Activated CD4-positive, alpha-beta T cell treated with anti-CD3 and anti-CD28 coated beads, Interleukin-2, amount 50 U/mL, for 4 hours (primary cell): Measurements from ENCODE around the gene HIVEP3.

Experiments used
- DNase-seq, 2 experiments: peaks; one replicate each; pipeline ENCODE4 v3.0.0-alpha.2; 2020

The HIVEP3 gene

DNA sequence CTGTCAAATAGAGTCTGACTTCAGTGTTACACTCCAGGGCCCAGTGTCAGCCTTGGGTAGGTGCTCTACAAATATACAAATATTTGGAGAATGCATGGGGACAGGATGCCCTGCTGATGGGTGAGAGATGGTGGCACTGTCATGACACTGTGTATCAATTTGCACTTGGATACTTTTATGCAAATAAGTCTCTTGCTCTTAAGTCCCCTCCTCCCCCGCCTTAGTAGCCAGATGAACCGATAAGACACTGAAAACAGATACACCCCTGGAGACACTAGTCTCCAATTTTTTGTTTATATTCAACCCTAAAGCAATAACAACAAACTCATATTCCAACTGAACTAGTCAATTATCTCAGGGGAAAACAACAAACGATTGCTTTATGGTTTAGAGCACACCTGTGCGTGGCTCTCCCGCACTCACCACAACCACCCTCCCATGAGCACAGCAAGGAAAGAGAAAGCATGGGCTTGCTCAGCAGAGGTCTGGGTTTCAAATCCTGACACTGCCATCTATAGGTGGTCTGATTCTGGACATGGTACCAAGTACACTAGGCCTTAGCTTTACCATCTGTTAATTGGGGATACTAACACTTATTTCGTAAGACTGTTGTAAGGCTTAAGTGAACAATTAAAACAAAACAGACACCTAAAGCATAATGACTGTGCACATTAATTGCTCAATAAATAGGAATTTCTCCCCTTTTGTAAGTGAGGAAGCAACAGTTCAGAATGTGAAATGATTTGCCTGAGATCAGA is 50.3 kb downstream of the HIVEP3 start:
- DNase-seq: no peak

DNA sequence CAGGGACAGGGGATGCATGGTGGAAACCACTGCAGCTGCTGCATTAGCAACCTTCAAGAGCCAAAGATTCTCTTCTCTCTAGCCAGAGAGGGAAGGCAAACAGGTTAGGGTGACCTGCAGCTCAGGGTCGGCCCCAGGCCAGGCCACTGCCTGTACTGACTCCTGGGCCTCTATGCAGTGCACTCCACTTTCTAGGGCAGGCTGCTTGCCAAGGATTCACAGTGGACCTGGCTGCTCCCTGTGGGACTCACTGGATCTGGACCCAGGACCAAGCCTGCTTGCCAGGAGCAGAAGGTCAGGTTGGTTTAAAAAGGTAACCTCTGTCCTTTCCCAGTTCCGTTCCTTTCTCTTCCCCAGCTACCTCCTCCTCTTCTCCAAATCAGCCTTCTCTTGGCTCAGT is 52.4 kb downstream of the HIVEP3 start:
- no peak for DNase-seq

DNA sequence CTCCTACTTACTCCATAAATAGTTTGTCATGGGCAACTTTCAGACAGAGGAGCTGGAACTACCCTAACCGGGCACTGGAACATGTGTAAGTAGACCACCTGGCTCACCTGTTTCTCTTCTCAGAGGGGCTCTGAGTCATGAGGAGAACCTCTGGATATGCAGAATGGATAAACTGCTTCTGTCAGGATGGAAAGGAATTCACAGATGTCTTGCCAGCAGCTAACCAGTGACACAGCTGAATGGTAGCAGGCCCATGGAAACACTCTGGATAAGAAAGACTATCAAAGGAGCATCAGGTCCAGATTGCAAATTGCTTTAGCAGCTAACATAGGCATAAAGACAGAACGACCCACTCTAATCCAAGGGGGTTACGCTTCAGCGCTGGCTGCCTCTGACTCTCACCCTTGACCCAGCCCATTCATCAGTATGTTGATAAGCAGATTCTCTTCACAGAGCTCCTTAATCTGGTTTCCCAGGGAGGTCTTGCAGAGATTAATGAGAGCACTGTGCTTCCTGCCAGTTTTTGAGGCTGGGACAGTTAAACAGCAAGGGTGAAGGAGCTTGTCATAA is 54.2 kb downstream of the HIVEP3 start:
- DNase-seq: no peak

DNA sequence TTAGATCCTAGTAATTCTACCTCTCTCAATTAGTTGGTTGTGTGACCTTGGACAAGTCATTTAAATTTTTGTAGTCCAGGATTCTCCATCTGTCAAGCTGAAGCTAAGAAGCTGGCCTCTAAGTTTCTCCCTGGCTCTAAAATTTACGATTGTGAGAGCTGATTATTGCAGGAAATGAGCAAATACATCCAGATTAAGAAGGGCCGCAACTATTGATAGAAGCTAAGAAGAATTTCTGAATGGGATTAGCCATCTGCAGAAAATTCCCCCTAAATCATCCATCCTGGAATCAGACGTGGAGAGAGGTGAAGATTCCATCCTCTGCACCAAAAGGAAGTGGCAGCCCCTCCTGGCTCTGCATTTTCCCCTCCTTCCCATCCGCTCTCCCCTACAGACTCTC is 55.0 kb downstream of the HIVEP3 start:
- DNase-seq: no peak

DNA sequence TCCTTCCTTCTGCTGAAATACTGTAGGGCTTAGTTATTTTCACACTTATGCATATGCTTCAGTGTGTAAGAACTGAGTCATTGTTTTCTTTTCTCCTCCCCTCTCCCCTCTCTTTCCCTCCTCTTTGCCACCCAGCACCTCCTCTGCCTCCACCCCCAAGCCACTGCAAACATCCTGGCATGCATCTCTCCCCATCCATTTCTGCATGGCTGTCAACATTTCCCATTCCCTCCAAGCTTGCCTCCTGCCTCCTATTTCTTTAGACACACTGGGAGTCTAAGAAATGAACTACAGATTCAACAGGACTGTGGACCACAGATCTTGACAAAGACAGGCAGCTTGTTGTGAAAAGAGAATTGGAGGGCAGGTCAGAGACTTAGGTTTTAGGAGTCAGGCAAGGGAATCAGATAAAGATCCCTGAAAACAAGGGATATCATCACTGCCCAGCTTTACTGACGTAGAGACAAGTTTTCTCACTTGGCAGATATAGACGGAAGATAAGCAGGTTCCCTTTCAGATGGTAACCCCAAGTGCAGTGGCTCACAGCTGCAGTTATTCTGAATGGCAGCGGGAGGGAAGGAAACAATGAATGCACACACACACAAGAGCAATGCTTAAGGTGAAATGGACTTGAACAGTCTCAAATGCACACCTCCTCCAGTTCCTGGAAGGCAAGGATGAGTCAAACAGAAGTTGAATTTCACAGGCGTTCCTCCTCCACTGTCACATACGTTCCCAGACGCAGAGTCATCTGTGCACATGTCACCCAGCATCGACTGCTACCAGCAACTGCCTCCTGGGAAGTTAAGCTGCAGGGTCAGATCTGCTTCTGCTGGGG is 56.1 kb downstream of the HIVEP3 start:
- peak; percentile 12 to 35 for DNase-seq

DNA sequence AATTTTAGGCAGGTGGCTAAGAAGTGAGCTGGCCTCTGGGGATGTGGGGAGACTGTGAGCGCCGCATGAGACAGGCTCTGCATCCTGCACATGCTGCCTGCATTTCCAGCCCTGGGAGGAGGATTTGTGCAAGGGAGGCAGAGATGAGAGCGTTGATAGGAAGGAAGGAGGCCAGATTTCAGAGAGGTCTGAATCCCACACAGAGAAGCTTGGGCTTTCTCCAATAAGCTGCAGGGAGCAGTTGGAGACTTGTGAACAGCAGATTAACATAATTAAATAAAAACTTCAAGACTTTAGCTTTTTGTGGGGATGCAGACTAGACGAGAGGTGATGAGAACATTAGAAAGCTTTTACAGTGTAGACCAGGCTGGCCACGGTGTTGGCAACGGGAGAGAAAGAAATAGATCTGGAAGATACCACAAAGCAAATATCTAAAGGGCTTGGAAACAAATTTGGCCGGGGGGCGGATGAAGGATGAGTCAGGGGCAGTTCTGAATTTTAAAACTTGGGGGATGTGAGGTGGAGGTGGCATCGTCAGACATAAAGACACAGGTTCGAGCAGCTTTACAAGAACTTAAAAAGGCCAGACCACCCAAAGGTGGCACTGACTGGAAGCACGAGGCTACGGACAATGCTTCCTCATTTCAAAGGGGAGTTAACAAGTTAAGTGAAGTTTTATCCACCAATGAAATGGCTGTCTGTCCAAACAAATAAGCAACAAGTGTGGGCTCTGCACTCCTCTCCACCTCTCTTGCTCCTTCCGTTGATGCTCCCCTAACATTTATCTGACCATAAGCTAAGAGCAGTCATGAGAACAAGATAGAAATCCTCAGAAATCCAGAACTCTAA is 57.0 kb downstream of the HIVEP3 start:
- DNase-seq: no peak

DNA sequence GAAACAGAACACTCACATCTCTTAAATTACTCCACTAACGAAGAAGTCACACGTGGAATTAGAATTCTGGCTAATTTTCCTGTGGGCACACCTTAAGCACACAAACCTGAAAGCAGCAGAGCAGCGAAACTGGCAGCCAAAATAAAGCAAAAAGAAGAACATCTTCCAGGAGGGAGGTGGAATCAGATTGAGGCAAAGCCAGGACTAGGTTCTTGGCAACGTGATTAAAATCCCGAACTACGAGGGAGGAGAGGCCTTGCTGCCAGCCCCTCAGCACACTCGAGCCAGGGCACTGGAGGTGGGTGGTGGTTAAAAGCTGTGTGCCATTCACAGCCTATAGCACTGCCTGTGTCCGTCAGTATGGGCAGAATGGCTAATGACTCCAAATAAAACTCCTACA is 58.0 kb downstream of the HIVEP3 start:
- no peak for DNase-seq

DNA sequence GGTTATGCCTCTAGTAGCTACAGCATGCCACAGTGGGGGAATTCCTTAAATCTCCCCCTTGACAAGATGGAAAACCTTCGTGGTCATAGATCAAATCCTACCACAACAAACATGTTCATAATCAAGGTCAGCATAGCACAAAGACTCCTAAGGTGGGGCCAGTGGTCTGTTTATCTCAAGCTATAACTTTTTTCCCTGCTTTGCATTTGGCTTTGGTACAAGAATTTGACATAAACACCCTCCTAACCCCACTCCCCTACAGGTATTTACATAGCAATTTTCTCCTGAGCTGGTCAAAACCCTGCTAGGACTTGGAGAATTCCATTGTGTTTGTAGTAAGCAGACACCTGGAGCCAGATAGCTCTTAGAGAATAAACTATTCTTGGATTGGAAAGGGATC is 58.5 kb downstream of the HIVEP3 start:
- no peak for DNase-seq

DNA sequence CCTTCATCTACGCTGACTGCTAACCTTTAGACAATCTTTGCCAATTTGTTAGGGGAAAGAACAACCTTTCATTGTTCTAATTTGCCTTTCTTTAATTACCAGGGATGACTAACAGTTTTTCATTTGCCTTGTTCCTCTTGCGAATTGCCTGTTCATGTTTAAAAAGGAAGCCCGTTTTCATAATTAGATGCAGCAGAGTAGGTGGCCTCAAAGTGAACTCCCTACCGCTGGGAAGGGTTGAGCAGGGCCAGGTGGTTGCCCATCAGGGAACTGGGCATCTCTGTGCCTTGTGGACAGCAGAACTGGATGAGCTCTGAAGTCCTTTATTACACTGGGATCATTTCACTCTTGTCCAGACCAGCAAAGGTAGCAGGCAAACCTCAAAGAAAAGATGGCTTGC is 59.0 kb downstream of the HIVEP3 start:
- no peak for DNase-seq

DNA sequence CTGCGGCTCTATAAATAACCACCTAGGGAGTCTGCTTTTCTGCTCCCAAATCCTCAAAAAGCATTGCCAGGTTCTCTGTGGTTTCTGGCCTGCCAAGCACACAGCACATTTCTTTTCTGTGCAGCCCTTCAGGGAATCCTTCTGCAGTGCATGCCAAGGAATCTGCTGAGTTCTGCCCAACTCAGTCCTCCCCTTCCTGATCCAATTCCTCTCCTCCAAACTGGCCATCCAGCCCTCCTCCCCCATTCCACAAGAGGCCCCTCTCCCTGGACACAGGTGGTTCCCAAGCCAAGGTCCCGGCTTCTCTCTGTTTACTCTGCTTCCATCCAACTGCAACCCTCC is 61.8 kb downstream of the HIVEP3 start:
- no peak for DNase-seq

DNA sequence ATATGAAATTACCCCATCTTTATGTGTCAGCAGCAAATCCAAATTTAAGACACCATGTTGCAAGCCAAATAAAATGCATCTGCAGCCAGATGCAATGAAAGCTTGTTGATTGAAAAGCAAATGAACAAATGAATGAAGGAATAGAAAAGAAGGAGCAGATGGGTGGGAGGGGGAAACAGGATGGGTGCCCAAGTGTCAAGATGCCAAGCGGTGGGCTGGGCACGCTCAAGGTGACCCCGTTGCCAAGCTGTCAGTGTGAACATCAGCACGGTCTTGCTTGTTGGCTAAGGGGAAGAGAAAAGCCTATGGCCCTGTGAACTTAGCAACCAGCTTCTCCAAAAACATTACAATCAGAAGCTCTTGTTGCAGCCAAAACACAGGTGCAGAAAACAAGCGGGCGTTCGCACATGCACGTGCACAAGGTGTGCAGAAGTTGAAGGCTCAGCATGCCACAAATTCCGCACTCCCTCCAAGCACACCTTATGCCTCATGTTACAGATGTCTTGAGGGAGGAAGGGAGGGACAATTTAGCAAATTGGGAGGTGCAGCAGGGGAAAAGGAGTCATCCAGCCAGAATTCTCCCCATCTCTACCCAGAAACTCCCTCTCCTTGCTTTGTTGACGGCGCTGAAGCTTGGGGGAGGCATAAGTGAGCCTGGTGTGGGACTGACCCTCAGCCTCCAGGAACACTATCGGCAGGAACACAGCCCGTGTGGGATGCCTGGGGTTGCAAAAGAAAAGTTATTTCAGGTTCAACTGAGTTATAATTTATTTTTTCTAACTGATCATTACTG is 62.4 kb downstream of the HIVEP3 start:
- DNase-seq: no peak

DNA sequence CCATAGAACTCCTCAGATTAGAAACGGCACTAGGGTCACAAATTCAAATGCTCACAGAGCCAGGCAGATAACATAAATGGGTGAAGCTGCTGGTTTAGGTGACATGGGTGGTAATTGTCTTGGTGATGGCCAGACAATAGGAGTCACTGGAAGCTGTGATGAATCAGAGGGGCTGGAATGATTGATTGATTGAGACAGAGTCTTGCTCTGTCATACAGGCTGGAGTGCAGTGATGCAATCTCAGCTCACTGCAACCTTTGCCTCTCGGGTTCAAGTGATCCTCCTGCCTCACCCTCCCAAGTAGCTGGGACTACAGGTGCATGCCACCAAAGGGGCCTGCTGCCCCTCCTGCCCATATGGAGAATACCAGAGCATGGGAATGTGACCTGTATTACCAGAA is 63.0 kb downstream of the HIVEP3 start:
- DNase-seq: no peak

DNA sequence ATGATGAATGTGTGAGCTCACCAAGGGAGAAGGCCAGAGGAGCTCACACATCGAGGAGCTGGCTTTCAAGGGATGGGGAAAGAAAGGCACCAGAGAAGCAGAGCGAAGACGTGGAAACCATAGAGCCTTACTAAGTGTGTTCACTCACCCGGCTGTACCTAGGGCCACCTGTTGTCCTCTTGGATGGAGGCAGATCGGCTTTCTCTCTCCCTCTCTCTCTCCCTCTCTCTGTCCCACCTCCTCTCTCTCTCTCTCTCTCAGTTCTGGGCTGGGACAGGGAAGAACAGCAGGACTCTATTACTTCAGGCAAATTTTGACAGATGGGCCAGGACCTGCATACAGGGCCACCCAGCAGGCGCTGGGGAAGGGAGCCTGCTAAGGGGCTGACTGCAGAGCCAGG is 64.8 kb downstream of the HIVEP3 start:
- no peak for DNase-seq

DNA sequence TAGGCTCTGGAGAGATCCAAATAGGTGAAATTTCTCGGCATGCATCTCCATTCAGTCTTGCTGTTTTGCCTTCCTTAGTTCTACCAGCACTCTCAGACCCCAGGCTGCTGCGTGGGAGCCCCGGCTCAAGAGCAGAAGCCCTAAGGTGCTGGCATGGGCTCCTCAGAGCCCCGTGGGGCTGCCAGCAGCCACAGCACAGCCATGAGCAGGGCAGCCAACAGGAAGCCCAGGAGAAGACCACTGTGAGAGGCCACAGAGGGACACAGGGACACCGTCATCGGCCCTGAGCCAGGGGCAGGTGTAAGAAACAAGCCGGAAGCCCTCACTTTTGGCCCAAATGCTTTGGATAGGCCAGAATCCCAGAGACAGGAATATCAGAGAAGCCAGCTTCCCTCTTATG is 66.6 kb downstream of the HIVEP3 start:
- DNase-seq: no peak

DNA sequence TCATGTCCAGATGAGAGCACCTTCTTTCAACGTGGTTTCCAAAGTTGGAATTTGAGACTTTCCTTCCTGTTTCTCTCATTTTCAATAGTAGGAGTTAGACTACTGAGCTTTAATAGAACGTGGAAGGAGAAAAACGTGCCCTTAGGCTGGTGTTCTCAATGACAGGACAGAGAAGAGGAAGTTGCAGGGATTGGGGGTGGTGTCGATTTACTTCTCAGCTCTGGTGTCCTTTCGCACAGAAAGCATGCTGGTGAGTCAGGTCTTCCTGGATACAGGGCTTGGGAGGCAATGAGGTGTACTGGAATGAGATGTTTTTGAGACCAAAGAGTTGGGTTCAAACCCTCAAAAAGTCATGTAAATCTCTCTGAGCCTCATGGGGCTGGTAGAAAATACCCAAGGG is 67.1 kb downstream of the HIVEP3 start:
- DNase-seq: no peak

DNA sequence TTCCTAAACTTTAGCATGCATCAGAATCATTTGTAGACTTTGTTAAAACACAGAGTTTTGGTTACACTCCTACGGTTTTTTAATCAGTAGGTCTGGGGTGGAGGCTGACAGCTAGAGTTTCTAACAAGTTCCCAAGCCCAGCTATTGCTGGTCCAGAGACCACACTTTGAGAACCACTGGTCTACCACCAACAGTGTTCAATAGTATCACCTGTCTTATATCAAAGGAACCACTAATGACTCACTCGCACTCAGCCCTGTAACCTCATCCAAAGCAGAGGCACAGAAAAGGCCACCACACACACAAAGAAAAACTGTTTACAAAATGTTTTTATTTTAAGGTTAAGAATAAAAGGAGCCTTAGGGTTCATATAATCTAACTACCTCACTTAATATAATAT is 68.7 kb downstream of the HIVEP3 start:
- DNase-seq: no peak

DNA sequence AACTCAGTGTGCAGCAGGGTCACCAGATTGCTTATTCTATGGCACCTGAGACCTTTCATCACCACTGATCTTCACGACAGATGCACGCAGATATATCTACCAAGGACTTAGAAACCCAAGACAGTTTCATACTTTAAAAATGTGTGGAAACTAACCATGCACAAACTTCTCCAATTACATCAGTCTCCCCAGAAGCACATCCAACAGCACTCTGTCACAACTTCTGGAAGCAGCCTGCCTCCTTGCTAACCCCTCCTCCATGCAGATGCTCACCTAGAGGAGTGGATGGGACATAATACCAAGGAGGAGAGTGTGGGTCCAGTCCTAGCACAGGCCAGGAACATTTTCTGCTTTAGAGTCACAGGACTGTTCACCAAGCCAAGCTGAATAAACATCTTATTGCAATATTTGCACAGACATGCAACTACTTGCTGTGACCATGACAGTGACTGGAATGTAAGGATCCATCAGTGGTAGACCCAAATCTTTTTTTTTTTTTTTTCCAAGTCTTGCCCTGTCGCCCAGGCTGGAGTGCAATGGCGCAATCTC is 69.4 kb downstream of the HIVEP3 start:
- no peak for DNase-seq

DNA sequence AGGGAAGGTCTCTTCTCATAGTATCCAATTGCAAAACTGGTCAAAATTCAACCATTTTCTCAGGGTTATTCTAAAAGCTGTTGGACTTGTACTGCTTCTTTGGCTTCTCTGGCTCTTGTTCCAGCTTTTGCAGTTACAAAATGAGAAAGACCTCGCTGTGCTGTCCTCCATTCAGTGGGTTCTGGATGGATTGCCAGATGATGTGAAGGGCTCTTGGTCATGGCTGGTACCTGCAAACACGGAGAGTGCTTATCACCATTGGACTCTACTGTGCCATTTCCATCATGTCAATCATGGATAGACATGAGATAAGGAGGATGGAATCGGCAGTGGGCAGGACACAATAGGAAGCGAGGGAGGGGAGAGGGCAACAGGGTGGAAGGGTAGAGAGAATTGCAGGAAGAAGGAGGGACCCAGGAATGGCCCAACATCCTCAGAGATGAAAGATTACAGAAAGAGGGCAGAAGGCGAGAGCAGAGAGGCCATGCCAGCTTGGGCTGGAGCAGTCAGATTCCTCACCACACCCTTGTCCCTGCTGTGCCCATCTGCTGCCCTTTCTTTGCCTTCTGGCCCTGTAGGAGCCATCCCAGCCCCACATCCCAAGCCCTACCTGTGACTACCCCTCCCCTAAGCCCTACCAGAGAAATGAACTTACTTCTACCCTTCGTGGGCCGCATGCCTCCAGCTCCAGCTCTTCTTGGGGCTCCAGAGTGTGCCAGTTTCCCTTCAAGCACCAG is 70.3 kb downstream of the HIVEP3 start:
- no peak for DNase-seq

DNA sequence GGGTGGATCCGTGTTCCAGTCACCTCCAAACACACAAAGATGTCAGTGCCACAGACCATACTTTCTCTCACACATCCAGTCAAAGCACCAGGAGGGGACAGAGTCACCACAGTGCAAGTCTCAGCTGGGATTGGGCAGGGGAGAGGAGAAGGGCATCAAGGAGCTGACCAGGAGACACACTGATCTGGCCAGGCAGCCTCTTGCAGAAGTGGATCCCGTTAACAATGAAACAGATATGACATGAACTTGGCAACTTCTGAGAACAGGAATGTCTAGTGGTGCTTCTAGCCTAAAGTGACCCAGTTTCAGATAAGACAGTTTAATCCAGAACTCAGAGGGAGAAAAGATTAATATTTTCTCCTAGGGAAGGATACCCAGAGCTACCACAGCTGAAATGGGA is 71.0 kb downstream of the HIVEP3 start:
- no peak for DNase-seq

DNA sequence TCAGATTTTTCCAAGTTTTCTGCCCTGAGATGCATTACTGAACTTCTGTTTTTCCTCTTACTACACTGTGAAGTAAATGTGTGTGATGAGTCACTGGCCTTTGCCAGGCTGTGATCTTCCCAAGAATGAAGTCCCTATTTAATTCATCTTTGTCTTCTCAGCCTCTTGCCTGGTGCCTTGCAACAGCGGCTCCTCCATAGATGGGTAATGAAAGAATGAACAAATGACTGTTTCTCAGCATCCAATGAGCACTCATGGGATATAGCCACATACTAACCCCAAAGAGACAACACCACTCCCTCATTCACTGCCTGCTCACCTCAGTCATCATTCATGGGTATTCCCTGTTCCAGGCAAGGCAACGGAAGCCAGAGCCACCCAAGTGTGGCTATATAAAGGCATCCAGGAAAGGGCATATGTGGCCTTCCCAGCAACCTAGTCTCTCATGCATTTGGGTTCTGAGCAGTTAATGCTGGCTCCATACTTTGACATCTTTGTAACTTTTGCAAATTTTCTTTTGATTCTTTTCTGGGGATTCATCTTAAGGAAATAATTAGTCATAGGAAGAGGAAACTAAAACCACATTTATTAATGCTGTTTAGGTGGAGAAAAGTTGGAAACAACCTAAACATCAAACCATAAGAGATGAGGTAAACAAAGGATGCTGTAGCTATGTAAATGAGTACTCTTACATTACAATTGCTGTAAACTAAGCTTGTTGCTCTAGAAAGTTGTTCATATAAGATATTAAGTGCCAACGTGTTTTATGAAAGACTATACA is 71.9 kb downstream of the HIVEP3 start:
- DNase-seq: no peak
